ENCODE results near the gene PLXDC2. TPM values are rescaled to one million over a fixed set of nuclear protein-coding genes. Genes with fewer than 3 reads are reported as not detected.

The PLXDC2 gene
- total RNA-seq, 2 experiments from 2014 or later, result not detected

DNA sequence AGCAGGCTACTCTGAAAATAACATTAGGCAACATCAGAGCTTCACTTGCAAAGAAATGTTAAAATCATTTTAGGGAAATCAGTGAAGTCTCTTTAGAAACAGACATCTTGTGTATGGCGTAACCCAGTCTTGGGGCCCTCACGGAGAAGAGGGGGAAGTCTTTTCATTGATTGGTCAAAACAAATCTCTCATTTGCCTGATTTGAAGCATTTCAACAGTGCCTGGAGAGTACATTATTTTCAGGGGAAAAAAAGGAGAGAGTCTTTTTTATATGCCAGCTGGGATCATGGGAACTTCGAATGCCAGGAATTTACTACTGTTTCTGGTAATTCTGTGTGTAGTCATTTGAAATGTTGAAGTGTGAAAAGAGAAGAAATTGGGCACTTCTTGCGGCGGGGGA lies 471.4 kb downstream of the PLXDC2 start:
- ChIA-PET CTCF (no interaction called here), POLR2A (no interaction called here)
- ATAC-seq, result no peak
- Mint-ChIP-seq H3K9me3 (peaks cover 5% of the 10 kb centered on the region), H3K4me3 (no peak overlapping the region), H3K4me1 (ENCODE audit: low read depth) (no peaks in the 10 kb centered on the region), H3K27ac (no peak overlapping the region), H3K36me3 (ENCODE audit: low read depth) (no peaks in the 10 kb centered on the region), H3K27me3 (no peaks in the 10 kb centered on the region)
- intact Hi-C loops (cut with micrococcal nuclease), result no loop called here
- DNase-seq, result no peak
- TF ChIP-seq CTCF (IDR thresholded peaks at IDR 0.05), result no peak

- POLR2A ChIA-PET, result no interaction called here
Measured at GRCh38 chr10:20288060-20288459, 471.8 kb downstream of the PLXDC2 start.

GRCh38 chr10:20289070-20289828 lies 473.0 kb downstream of the PLXDC2 start:
- H3K36me3 Mint-ChIP-seq (ENCODE audit: low read depth), result no peaks in the 10 kb centered on the region
- TF ChIP-seq CTCF (IDR thresholded peaks at IDR 0.05), result no peak
- no peak overlapping the region for H3K27ac Mint-ChIP-seq
- H3K27me3 Mint-ChIP-seq, result no peaks in the 10 kb centered on the region
- ChIA-PET CTCF (no interaction called here), POLR2A (no interaction called here)
- ATAC-seq, result no peak
- intact Hi-C loops (cut with micrococcal nuclease), result no loop called here
- H3K4me1 Mint-ChIP-seq (ENCODE audit: low read depth), result no peaks in the 10 kb centered on the region
- DNase-seq, result no peak
- H3K4me3 Mint-ChIP-seq, result no peak overlapping the region
- H3K9me3 Mint-ChIP-seq, result peaks cover 4% of the 10 kb centered on the region

More at GRCh38 chr10:20288060-20288459, 471.8 kb downstream of the PLXDC2 start:
- no peak overlapping the region for H3K27ac Mint-ChIP-seq
- no peak overlapping the region for H3K4me3 Mint-ChIP-seq
- no peak for DNase-seq
- ATAC-seq, result no peak
- no peak for TF ChIP-seq CTCF (IDR thresholded peaks at IDR 0.05)
- no peaks in the 10 kb centered on the region for H3K4me1 Mint-ChIP-seq (ENCODE audit: low read depth)
- intact Hi-C loops (cut with micrococcal nuclease), result no loop called here
- no peaks in the 10 kb centered on the region for H3K27me3 Mint-ChIP-seq
- no peaks in the 10 kb centered on the region for H3K36me3 Mint-ChIP-seq (ENCODE audit: low read depth)
- H3K9me3 Mint-ChIP-seq, result peaks cover 5% of the 10 kb centered on the region
- CTCF ChIA-PET, result no interaction called here

DNA sequence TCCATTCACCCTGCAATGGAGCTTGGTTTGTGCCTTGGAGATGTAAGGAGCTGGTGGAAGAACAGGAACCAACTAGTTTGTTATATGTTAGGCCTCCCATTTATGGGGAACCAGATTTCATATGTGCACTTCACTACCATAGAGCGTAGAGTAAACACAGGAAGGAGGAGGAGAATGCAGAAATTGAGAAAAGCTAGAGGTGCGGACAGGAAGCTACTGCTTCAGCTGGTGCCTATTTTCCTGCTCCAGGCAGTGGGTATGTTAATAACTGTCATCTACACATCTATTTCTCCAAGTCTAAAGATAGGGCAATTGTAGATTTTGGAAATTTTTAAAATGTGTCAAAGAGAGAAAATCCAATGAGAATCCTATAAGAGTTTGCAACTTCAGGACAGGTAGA lies 482.2 kb downstream of the PLXDC2 start:
- intact Hi-C loops (cut with micrococcal nuclease), result no loop called here
- H3K27ac Mint-ChIP-seq, result no peak overlapping the region
- H3K9me3 Mint-ChIP-seq, result peaks cover 5% of the 10 kb centered on the region
- H3K4me1 Mint-ChIP-seq (ENCODE audit: low read depth), result no peaks in the 10 kb centered on the region
- no peaks in the 10 kb centered on the region for H3K27me3 Mint-ChIP-seq
- DNase-seq (no peak), ATAC-seq (no peak)
- ChIA-PET CTCF (no interaction called here), POLR2A (no interaction called here)
- TF ChIP-seq CTCF (IDR thresholded peaks at IDR 0.05), result no peak
- H3K4me3 Mint-ChIP-seq, result no peak overlapping the region
- no peaks in the 10 kb centered on the region for H3K36me3 Mint-ChIP-seq (ENCODE audit: low read depth)

DNA sequence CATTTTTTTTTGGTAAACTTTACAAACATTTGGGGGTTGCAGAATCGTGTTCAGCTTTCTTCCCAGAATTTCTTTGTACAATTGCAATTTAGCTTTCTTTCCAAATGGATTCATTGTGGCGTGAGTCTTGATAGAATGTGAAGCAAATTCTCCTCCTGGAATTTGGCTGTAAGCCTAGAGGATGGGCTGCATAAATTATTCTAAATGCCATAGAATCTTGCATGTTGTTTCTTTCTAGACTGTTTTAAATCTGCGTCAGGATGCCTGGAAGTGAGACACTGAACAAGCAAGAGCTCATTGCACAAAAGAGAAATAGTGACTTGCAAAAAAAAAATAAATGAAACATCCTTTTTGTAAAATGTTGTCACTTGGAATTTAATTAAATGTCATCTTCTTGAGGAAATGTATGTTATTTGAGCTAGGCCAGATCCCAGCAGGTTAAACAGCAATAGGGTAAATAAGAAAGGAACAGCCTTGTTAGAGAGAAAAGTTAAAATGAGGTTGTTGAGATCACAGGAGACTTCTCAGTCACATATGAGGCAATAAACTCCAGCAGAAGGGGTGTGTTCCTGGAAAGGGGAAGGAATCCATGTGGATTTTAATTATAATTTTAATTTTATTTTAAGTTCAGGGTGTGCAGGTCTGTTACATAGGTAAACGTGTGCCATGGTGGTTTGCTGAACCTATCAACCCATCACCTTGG lies 483.0 kb downstream of the PLXDC2 start:
- POLR2A ChIA-PET, result no interaction called here

More for the DNA sequence above, 483.0 kb downstream of the PLXDC2 start:
- no peak for TF ChIP-seq CTCF (IDR thresholded peaks at IDR 0.05)
- no peak overlapping the region for H3K4me3 Mint-ChIP-seq
- no peak for DNase-seq
- CTCF ChIA-PET, result no interaction called here
- no peaks in the 10 kb centered on the region for H3K4me1 Mint-ChIP-seq (ENCODE audit: low read depth)
- H3K36me3 Mint-ChIP-seq (ENCODE audit: low read depth), result no peaks in the 10 kb centered on the region
- intact Hi-C loops (cut with micrococcal nuclease), result no loop called here
- H3K27ac Mint-ChIP-seq, result no peak overlapping the region
- H3K27me3 Mint-ChIP-seq, result no peaks in the 10 kb centered on the region
- ATAC-seq, result no peak
- H3K9me3 Mint-ChIP-seq, result peaks cover 5% of the 10 kb centered on the region
